Measurements from ENCODE around the gene NPIPA8.
"Not testable (repeated sequence)": the region's sequence is repeated elsewhere in the genome, so short reads cannot be mapped to it uniquely, and the experiment has no call there.

NPIPA8 gene

DNA sequence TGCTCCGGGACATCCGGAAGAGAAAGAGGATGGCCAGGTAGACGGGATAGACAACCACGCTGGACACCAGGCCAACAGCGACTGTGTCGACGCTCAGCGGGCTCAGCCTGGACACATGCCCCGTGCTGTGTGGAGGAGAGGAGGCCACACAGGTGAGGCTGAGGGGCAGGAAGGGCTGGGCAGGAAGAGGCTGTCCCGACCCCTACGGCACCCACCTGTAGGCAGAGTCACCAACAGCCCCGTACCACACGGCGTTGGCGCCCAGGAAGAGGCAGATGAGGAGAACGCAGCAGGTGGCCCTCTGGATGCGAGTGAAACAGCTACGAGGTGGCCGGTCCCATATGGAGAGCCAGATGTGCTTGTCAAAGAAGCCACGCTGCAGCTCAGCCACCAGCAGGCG, at the start of gene NPIPA8:
Gene NPIPA8, minus strand, starts transcription at position 101 of the 400 bp plus-strand sequence. CDS start 4,074 bp downstream, outside the sequence.
- DNase-seq (ENCODE audit: low spot score) = not testable (repeated sequence)

DNA sequence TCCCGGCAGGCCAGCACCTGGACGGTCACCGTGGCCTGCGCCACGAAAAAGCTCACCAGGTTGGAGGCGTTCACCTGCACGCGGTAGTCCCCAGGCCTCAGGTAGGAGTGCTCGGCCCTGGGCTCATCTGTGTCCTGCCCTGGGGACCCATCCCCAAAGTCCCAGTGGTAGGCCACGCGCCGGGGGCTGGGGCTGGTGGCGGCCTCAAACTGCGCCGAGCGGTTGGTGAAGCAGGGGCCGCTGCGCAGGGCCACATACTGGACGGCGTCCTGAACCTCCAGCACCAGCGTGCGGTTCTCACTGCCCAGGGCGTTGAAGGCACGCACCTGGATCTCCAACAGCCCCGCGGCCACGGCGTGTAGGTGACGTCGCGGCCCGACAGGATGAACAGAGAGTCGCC, 48.7 kb upstream of the NPIPA8 start:
- DNase-seq (ENCODE audit: low spot score) = not testable (repeated sequence)

- DNase-seq (ENCODE audit: low spot score) = not testable (repeated sequence)
Measured at GRCh38 chr16:18384869-18385268, 48.3 kb upstream of the NPIPA8 start.

GRCh38 chr16:18384098-18384636, 47.6 kb upstream of the NPIPA8 start:
- not testable (repeated sequence) for DNase-seq (ENCODE audit: low spot score)

DNA sequence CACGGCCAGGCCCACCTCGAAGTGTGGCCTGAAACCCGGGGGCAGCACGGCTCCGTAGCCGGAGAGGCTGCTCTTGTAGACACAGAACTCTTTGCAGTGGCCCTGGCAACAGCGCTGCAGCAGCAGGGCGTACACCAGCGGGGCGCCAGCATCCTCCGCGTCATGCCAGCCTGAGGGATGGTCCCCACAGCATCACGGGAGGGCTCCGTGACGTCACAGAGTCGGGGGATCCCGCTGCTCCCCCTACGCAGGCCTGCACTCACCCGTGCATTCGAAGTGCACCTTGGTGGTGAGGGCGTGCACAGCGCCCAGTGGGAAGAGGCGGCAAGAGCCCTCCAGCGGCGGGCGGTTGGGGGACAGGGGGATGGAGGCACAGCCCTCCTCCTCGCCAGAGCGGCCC, 46.2 kb upstream of the NPIPA8 start:
- DNase-seq (ENCODE audit: low spot score) = not testable (repeated sequence)

DNA sequence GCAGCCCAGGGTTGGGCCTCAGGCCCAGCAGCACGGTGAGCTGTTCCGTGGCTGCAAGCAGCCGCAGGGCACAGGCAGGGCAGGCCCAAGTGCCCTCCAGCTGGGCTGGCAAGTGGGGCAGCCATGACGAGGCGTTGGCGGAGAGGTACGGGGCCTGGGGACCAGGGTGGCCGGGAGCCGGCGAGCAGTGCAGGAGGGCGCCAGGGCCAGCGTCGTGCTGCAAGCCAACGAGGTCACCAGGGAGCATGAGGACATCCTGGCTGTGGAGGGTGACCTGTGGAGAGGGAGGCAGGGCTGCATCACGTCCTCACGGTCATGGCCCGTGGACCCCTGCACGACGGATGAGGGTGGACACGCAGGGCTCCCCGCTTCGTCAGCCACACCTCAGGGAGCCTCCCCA, 11.2 kb upstream of the NPIPA8 start:
- DNase-seq (ENCODE audit: low spot score) = not testable (repeated sequence)

GRCh38 chr16:18346993-18347392, 10.5 kb upstream of the NPIPA8 start:
- DNase-seq (ENCODE audit: low spot score) = not testable (repeated sequence)

- not testable (repeated sequence) for DNase-seq (ENCODE audit: low spot score)
Measured at GRCh38 chr16:18344634-18345033, 8.1 kb upstream of the NPIPA8 start.

GRCh38 chr16:18341986-18342385, 5.5 kb upstream of the NPIPA8 start:
- not testable (repeated sequence) for DNase-seq (ENCODE audit: low spot score)

DNA sequence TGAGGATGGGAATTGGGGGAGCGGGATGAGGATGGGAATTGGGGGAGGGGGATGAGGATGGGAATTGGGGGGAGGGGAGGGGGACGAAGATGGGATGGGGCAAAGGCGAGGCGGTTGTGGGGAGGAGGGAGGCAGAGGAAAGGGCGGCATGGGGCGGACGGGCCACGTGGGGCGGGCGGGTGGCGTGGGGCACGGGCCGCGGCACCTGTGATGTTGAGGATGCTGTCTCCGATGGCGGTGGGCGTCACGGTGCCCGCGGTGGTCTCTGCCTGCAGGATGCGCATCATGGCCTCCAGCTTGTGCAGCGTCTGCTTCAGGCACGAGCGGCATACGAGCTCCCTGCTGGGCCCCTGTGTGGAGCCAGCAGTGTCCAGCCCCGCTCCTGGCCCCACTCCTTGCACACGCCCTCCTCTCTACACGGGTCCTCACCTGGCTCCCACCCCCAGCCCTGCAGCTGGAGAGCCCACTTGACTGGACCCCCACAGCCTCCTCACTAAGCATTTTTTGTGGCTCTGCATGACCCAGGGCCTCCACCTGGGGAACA, 5.0 kb upstream of the NPIPA8 start:
- DNase-seq (ENCODE audit: low spot score) = not testable (repeated sequence)

GRCh38 chr16:18339210-18339609, 2.7 kb upstream of the NPIPA8 start:
- DNase-seq (ENCODE audit: low spot score) = not testable (repeated sequence)

- not testable (repeated sequence) for DNase-seq (ENCODE audit: low spot score)
Measured at GRCh38 chr16:18311811-18312210, 24.7 kb downstream of the NPIPA8 start.

- DNase-seq (ENCODE audit: low spot score) = not testable (repeated sequence)
Measured at GRCh38 chr16:18309159-18309558, 27.4 kb downstream of the NPIPA8 start.

- not testable (repeated sequence) for DNase-seq (ENCODE audit: low spot score)
Measured at GRCh38 chr16:18307241-18307640, 29.3 kb downstream of the NPIPA8 start.

DNA sequence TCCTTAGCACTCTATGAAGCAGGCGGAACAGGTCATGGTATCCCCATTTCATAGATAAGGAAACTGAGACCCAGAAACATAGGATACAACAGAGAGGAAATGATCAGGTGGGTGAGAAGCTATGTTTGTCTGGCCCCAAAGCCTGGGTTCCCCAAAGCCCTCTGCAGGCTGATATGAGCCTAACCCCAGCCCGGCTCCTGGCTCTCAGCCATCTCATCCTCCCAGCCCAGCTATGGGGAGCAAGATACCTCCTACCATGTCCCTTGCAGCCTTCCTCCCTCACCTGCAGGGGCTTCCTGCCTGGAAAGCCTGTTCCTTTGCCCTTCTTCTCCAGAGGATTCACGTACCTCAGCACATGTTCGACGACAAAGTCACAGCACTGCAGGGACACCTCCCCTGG, 30.5 kb downstream of the NPIPA8 start:
- not testable (repeated sequence) for DNase-seq (ENCODE audit: low spot score)

DNA sequence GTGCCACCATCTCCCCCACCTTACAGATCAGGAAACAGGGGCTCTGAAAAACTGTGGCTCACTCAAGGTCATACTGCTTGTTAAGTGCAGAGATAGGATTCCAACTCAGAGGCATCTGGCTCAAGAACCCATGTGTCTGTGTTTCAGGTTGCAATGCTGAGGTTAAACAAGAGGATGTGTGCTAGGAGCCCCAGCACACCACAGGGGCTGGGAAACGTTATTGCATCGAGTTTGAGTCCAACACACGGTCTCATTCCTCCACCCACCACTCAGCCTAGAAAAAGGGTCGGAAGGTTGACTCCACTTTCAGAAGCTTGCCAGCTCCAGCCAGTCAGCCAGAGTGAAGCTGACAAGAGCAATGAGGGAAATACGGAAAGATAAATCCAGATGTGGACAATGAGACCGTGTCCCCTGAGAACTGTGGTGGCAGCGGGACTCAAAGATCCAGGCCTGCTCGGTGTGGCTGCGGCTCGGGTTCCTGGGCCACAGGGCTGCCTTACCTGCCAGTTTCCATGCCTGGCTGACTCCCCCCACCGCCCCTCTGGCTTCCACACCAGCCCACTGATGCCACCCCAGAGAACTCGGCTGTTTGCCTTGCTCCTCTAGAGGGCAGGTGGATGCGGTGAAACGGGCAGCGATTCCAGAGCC, 33.4 kb downstream of the NPIPA8 start:
- not testable (repeated sequence) for DNase-seq (ENCODE audit: low spot score)

DNA sequence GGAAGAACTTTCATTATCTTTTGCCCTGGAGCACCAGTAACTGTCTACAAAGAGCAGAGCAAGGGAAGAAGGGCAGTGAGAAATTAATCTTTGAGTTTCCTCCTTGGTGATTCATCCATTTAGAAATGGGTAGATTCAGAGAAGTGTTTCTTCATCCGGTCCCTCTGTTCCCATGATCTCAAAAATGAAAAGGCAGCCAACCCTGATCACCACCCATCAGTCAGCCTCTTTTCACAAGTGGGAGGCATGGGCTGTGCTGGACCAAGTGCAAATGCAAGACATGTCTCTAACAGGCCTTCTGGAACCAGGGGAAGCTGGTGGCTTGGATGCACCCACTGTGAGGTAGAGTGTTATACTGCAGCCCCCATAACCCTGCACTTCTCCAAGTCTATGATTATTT, 38.8 kb downstream of the NPIPA8 start:
- DNase-seq (ENCODE audit: low spot score) = not testable (repeated sequence)

DNA sequence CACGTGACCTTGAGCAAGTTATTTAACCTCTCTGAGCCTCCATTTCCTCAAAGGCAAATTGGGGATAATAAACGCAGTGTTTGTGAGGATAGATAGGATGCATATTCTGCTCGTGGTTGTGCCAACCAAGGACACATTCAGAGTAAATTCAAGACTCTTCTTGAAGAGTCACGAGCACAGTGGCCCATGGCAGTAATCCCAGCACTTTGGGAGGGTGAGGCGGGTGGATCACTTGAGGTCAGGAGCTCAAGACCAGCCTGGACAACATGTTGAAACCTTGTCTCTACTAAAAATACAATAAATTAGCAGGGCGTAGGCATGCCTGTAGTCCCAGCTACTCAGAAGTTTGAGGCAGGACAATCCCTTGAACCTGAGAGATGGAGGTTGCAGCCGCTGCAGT, 39.6 kb downstream of the NPIPA8 start:
- not testable (repeated sequence) for DNase-seq (ENCODE audit: low spot score)

DNA sequence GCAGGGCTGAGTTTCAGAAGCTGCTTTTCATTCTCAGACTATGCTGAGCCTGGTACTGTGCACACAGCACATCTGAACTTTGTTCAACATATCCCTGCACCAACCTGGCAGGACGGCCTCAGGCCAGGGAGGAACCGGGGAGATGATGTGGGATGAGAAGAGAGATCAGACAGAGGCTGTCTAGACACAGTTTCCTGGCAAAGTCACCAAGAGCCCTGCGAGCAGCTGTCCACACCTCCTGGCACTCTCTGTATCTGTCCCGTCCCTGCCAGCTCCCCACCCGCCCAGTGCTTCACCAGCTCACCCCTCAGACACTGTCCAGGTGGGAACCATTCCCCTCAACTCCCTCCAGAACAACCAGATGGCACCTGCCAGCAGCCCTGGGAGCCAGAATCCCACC, 42.2 kb downstream of the NPIPA8 start:
- DNase-seq (ENCODE audit: low spot score) = not testable (repeated sequence)

DNA sequence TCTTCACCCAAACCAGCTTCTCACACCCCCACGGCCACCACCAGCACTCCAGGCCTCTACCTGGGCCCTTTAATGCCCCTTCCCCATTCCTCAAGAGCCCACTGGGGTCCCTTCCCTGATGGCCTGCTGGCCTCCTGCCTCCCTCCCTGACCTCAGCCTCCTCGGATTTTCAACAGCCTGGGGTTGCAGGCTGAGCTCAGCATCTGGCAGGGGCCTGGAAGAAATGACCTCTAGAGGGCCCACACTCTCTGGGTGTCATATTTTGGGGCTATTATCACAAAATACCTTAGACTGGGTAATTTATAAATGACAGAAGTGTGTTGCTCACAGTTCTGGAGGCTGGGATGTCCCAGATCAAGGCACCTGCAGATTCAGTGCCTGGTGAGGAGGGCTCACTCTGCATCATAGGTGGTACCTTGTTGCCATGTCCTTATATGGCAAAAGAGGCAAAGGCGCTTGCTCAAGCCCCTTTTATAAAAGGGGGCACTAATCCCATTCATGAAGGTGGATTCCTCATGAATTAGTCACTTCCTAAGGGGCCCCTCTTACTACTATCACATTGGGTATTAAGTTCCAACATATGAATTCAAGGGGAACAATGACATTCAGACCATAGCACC, 43.1 kb downstream of the NPIPA8 start:
- DNase-seq (ENCODE audit: low spot score) = not testable (repeated sequence)

GRCh38 chr16:18290959-18291358, 45.6 kb downstream of the NPIPA8 start:
- not testable (repeated sequence) for DNase-seq (ENCODE audit: low spot score)

DNA sequence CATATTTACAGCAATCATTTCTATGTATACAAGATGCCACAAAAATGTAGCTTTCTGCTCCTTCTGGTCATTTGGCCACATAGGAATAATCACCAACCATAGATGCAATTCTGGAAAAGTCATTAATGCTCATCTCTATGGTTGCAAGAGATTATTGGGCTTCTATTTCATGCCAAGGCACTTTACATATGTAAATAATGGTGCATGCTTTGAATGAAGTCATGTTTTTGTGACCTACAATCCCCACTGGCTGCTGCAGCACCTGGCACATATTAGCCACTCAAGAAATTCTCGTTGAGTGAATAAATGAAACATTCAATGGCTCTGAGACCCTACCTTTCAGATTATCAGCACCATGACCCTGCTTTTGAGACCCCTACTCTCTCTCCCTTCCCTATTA, 50.2 kb downstream of the NPIPA8 start:
- not testable (repeated sequence) for DNase-seq (ENCODE audit: low spot score)

- DNase-seq (ENCODE audit: low spot score) = not testable (repeated sequence)
Measured at GRCh38 chr16:18280319-18280718, 56.2 kb downstream of the NPIPA8 start.
